Activated T-helper 2 cell treated with anti-CD3 and anti-CD28 coated beads, Interferon-gamma antibody, Interleukin-2, Interleukin-4, amounts not matched to agents 10 μg/mL and 5 μg/mL and 100 μg/mL, durations not matched to agents 14 hours and 24 hours and 36 hours (primary cell): Measurements from ENCODE around the gene CDKN1B. TPM values are rescaled to one million over a fixed set of nuclear protein-coding genes. Genes with fewer than 3 reads are reported as not detected.

ENCODE experiments used
- DNase-seq: peaks from one replicate; pipeline ENCODE4 v3.0.0; 2021; ENCODE audit warnings: low spot score
- H3K27ac Mint-ChIP-seq: one replicate; pipeline ENCODE4 v1.8.0; 2021; ENCODE audit warnings: mixed read lengths
- H3K27me3 Mint-ChIP-seq: one replicate; pipeline ENCODE4 v1.8.0; 2021; ENCODE audit warnings: low read depth, mixed read lengths
- H3K36me3 Mint-ChIP-seq: one replicate; pipeline ENCODE4 v1.8.0; 2021; ENCODE audit warnings: low read depth, mixed read lengths
- H3K4me1 Mint-ChIP-seq: one replicate; pipeline ENCODE4 v1.8.0; 2021; ENCODE audit warnings: low read depth, mixed read lengths
- H3K4me3 Mint-ChIP-seq: one replicate; pipeline ENCODE4 v1.8.0; 2021; ENCODE audit warnings: low read depth, mild to moderate bottlenecking, moderate library complexity, mixed read lengths
- H3K9me3 Mint-ChIP-seq: one replicate; pipeline ENCODE4 v1.8.0; 2021; ENCODE audit warnings: mixed read lengths
- intact Hi-C: fragments of 100-400 bp; cut with micrococcal nuclease; formaldehyde crosslinking; loops from one replicate; pipeline ENCODE4 v1.15.1; 2023
- total RNA-seq: library from RNA; stranded (reverse); gene quantifications from 2 replicates; pipeline ENCODE4 v1.2.3, GENCODE V29; 2022

The CDKN1B gene
- total RNA-seq, 1 donor from 2014 or later: 53.4 TPM

GRCh38 chr12:12721814-12722434, 4.8 kb downstream of the CDKN1B start:
- no peak for DNase-seq
- Mint-ChIP-seq H3K27ac (peak overlapping the region; percentile 98), H3K4me3 (peak overlapping the region; percentile 99), H3K4me1 (peaks cover 28% of the 10 kb centered on the region), H3K36me3 (peaks cover 75% of the 10 kb centered on the region), H3K27me3 (no peaks in the 10 kb centered on the region), H3K9me3 (no peaks in the 10 kb centered on the region)
- intact Hi-C loops: loop anchor here (5.0 kb wide), 1 partner anchor 1670 kb away; no protein-coding TSS in a partner anchor

GRCh38 chr12:12722435-12723148, 5.4 kb downstream of the CDKN1B start:
- Mint-ChIP-seq H3K27ac (peak overlapping the region; percentile 96), H3K4me3 (peak overlapping the region; percentile 86), H3K36me3 (peaks cover 74% of the 10 kb centered on the region), H3K27me3 (no peaks in the 10 kb centered on the region), H3K9me3 (no peaks in the 10 kb centered on the region), H3K4me1 (peaks cover 31% of the 10 kb centered on the region)
- intact Hi-C loops: loop anchor here (5.0 kb wide), 1 partner anchor 1670 kb away; no protein-coding TSS in a partner anchor
- DNase-seq: no peak

- intact Hi-C loops: loop anchor here (5.0 kb wide), 1 partner anchor 1669 kb away; no protein-coding TSS in a partner anchor
- Mint-ChIP-seq H3K36me3 (peaks cover 73% of the 10 kb centered on the region), H3K27ac (peak overlapping the region; percentile 96), H3K9me3 (no peaks in the 10 kb centered on the region), H3K27me3 (no peaks in the 10 kb centered on the region), H3K4me3 (peak overlapping the region; percentile 86), H3K4me1 (peaks cover 36% of the 10 kb centered on the region)
- no peak for DNase-seq
Observed at GRCh38 chr12:12723149-12723680, 6.0 kb downstream of the CDKN1B start.

- Mint-ChIP-seq H3K27me3 (no peaks in the 10 kb centered on the region), H3K27ac (peak overlapping the region; percentile 96), H3K4me3 (peak overlapping the region; percentile 86), H3K9me3 (no peaks in the 10 kb centered on the region), H3K36me3 (peaks cover 72% of the 10 kb centered on the region), H3K4me1 (peaks cover 41% of the 10 kb centered on the region)
- peak; percentile 39 for DNase-seq
- intact Hi-C loops: loop anchor here (2.0 to 5.0 kb wide), 3 partner anchors 27 to 1668 kb away; partner anchors contain the start of gene GPR19
Observed at GRCh38 chr12:12723681-12724420, 6.7 kb downstream of the CDKN1B start.

GRCh38 chr12:12724421-12725085, 7.4 kb downstream of the CDKN1B start:
- intact Hi-C loops: loop anchor here (1.0 to 5.0 kb wide), 9 partner anchors 7 to 1668 kb away; partner anchors contain the start of genes APOLD1, BORCS5, CDKN1B and CREBL2
- Mint-ChIP-seq H3K4me1 (peaks cover 40% of the 10 kb centered on the region), H3K27ac (peak overlapping the region; percentile 96), H3K4me3 (peak overlapping the region; percentile 88), H3K9me3 (no peaks in the 10 kb centered on the region), H3K36me3 (peaks cover 68% of the 10 kb centered on the region), H3K27me3 (no peaks in the 10 kb centered on the region)
- DNase-seq: peak; percentile 30

- peaks cover 46% of the 10 kb centered on the region for H3K4me1 Mint-ChIP-seq
- intact Hi-C loops: loop anchor here (1.0 to 5.0 kb wide), 8 partner anchors 8 to 368 kb away; partner anchors contain the start of genes APOLD1, BORCS5, CDKN1B and CREBL2
- peak overlapping the region; percentile 96 for H3K27ac Mint-ChIP-seq
- no peaks in the 10 kb centered on the region for H3K27me3 Mint-ChIP-seq
- peak; percentile 95 for DNase-seq
- H3K36me3 Mint-ChIP-seq: peaks cover 67% of the 10 kb centered on the region
- H3K4me3 Mint-ChIP-seq: peak overlapping the region; percentile 88
- no peaks in the 10 kb centered on the region for H3K9me3 Mint-ChIP-seq
Observed at GRCh38 chr12:12725086-12725955, 8.2 kb downstream of the CDKN1B start.

GRCh38 chr12:12725956-12726554, 8.9 kb downstream of the CDKN1B start:
- H3K9me3 Mint-ChIP-seq: no peaks in the 10 kb centered on the region
- H3K27me3 Mint-ChIP-seq: no peaks in the 10 kb centered on the region
- H3K4me3 Mint-ChIP-seq: peak overlapping the region; percentile 88
- peaks cover 41% of the 10 kb centered on the region for H3K4me1 Mint-ChIP-seq
- H3K36me3 Mint-ChIP-seq: peaks cover 60% of the 10 kb centered on the region
- intact Hi-C loops: loop anchor here (1.0 to 5.0 kb wide), 8 partner anchors 9 to 369 kb away; partner anchors contain the start of genes APOLD1, BORCS5, CDKN1B and CREBL2
- H3K27ac Mint-ChIP-seq: peak overlapping the region; percentile 93
- no peak for DNase-seq

GRCh38 chr12:12726555-12727093, 9.5 kb downstream of the CDKN1B start:
- Mint-ChIP-seq H3K36me3 (peaks cover 55% of the 10 kb centered on the region), H3K4me3 (peak overlapping the region; percentile 88), H3K27ac (peak overlapping the region; percentile 93), H3K4me1 (peaks cover 40% of the 10 kb centered on the region), H3K9me3 (no peaks in the 10 kb centered on the region), H3K27me3 (no peaks in the 10 kb centered on the region)
- intact Hi-C loops: loop anchor here (5.0 kb wide), 3 partner anchors 61 to 114 kb away; partner anchors contain the start of genes APOLD1, CREBL2 and DDX47
- no peak for DNase-seq

- Mint-ChIP-seq H3K4me1 (peaks cover 54% of the 10 kb centered on the region), H3K27me3 (no peaks in the 10 kb centered on the region), H3K9me3 (no peaks in the 10 kb centered on the region), H3K36me3 (peaks cover 45% of the 10 kb centered on the region), H3K27ac (no peak overlapping the region), H3K4me3 (no peak overlapping the region)
- intact Hi-C loops: no loop called here
- DNase-seq: no peak
Observed at GRCh38 chr12:12731178-12731577, 14.0 kb downstream of the CDKN1B start.

- H3K9me3 Mint-ChIP-seq: no peaks in the 10 kb centered on the region
- peak overlapping the region; percentile 17 for H3K4me3 Mint-ChIP-seq
- H3K36me3 Mint-ChIP-seq: peaks cover 40% of the 10 kb centered on the region
- H3K27ac Mint-ChIP-seq: no peak overlapping the region
- intact Hi-C loops: no loop called here
- H3K27me3 Mint-ChIP-seq: no peaks in the 10 kb centered on the region
- no peak for DNase-seq
- peaks cover 55% of the 10 kb centered on the region for H3K4me1 Mint-ChIP-seq
Observed at GRCh38 chr12:12731785-12732184, 14.6 kb downstream of the CDKN1B start.

GRCh38 chr12:12733118-12733517, 15.9 kb downstream of the CDKN1B start:
- Mint-ChIP-seq H3K4me3 (no peak overlapping the region), H3K27me3 (no peaks in the 10 kb centered on the region), H3K36me3 (peaks cover 32% of the 10 kb centered on the region), H3K9me3 (no peaks in the 10 kb centered on the region), H3K27ac (peak overlapping the region; percentile 69), H3K4me1 (peaks cover 58% of the 10 kb centered on the region)
- intact Hi-C loops: no loop called here
- no peak for DNase-seq
